H1 (cell line): Measurements from ENCODE around the gene PRRG3. TPM values are rescaled to one million over a fixed set of nuclear protein-coding genes. Genes with fewer than 3 reads are reported as not detected.
A peak's percentile ranks its signal among the peaks of the same experiment; 100 is the strongest.

Experiments
- CTCF ChIA-PET: fragments of 300-600 bp; sonication (Branson Sonifier 250); formaldehyde crosslinking; loops from one replicate; lab custom pipeline; 2021; ENCODE audit not compliant: partially characterized antibody; lab: Charles Lee
- POLR2A ChIA-PET: fragments of 300-600 bp; sonication (Branson Sonifier 250); formaldehyde crosslinking; loops from one replicate; lab custom pipeline; 2021; ENCODE audit warnings: inconsistent platforms; ENCODE audit not compliant: partially characterized antibody; lab: Charles Lee
- DNase-seq, 2 experiments: peaks; one replicate each; pipeline versions ENCODE4 v3.0.0 to v3.0.0-alpha.2; 2010 to 2022; ENCODE audit warnings: low spot score in 2 of 2, low read depth in 1 of 2, mixed read lengths in 1 of 2
- FAIRE-seq: peaks from 2 replicates; lab custom pipeline; 2011; peaks lifted over from hg19 to GRCh38; lab: Jason Lieb, UNC
- H2AFZ ChIP-seq: 2 replicates; pipeline ENCODE4 v1.8.1; 2012; ENCODE audit warnings: low read length, inconsistent platforms
- H2AK5ac ChIP-seq: 2 replicates; pipeline ENCODE4 v1.6.1; 2013; ENCODE audit warnings: low read depth, low read length
- H2BK120ac ChIP-seq: replicated peaks from 2 replicates; pipeline ENCODE3; 2013; ENCODE audit warnings: low read depth, low read length, inconsistent platforms
- H2BK12ac ChIP-seq: 2 replicates; pipeline ENCODE4 v1.6.1; 2013; ENCODE audit warnings: low read depth, low read length
- H2BK15ac ChIP-seq: 2 replicates; pipeline ENCODE4 v1.6.1; 2013; ENCODE audit warnings: low read length
- H2BK20ac ChIP-seq: 2 replicates; pipeline ENCODE4 v1.6.1; 2013; ENCODE audit warnings: low read length
- H2BK5ac ChIP-seq: 2 replicates; pipeline ENCODE4 v1.6.1; 2013; ENCODE audit warnings: low read depth, low read length
- H3K14ac ChIP-seq: 2 replicates; pipeline ENCODE4 v1.6.1; 2013; ENCODE audit warnings: inconsistent platforms; ENCODE audit not compliant: insufficient read length
- H3K18ac ChIP-seq: 2 replicates; pipeline ENCODE4 v1.6.1; 2013; ENCODE audit warnings: low read length; ENCODE audit errors: extremely low read depth
- H3K23ac ChIP-seq: 2 replicates; pipeline ENCODE4 v1.6.1; 2013; ENCODE audit warnings: inconsistent platforms; ENCODE audit not compliant: insufficient read length
- H3K23me2 ChIP-seq: 2 replicates; pipeline ENCODE4 v1.6.1; 2013; ENCODE audit warnings: low read depth, low read length
- H3K27ac ChIP-seq: 2 replicates; pipeline ENCODE4 v1.6.1; 2011; ENCODE audit warnings: low read depth, low read length, inconsistent platforms
- H3K27me3 ChIP-seq, 4 experiments: replicated peaks in 1 of 4; 1 replicate in 1 of 4; 2 replicates in 3 of 4; pipeline versions ENCODE4 v1.6.1 to v1.8.1; 2011 to 2013; ENCODE audit warnings: low read length in 3 of 4, mild to moderate bottlenecking in 3 of 4, inconsistent platforms in 2 of 4, mixed read lengths in 2 of 4, moderate library complexity in 1 of 4; ENCODE audit not compliant: control insufficient read depth in 3 of 4, insufficient read depth in 3 of 4; ENCODE audit errors: extremely low read depth in 1 of 4
- H3K36me3 ChIP-seq, 4 experiments: 2 replicates each; pipeline versions ENCODE4 v1.6.1 to v1.8.1; 2011 to 2013; ENCODE audit warnings: mild to moderate bottlenecking in 4 of 4, low read length in 3 of 4, moderate library complexity in 2 of 4, control low read depth in 1 of 4, inconsistent platforms in 1 of 4; ENCODE audit not compliant: insufficient read depth in 4 of 4, control insufficient read depth in 2 of 4
- H3K4ac ChIP-seq: replicated peaks from 2 replicates; pipeline ENCODE3; 2013; ENCODE audit warnings: low read length, low read depth, mixed read lengths, inconsistent platforms; ENCODE audit not compliant: insufficient read length
- H3K4me1 ChIP-seq, 4 experiments: replicated peaks in 1 of 4; 1 replicate in 1 of 4; 2 replicates in 3 of 4; pipeline versions ENCODE4 v1.6.1 to v1.8.1; 2011 to 2013; ENCODE audit warnings: low read length in 3 of 4, inconsistent platforms in 2 of 4, mixed read lengths in 1 of 4; ENCODE audit not compliant: insufficient read depth in 4 of 4, control insufficient read depth in 3 of 4
- H3K4me2 ChIP-seq, 2 experiments: 2 replicates each; pipeline versions ENCODE4 v1.6.1 to v1.8.1; 2011 to 2013; ENCODE audit warnings: low read depth in 2 of 2, low read length in 2 of 2, control low read depth in 1 of 2, inconsistent platforms in 1 of 2, mild to moderate bottlenecking in 1 of 2; ENCODE audit not compliant: insufficient read depth in 1 of 2
- H3K4me3 ChIP-seq, 4 experiments: fragments of 200-600, 300-600 bp in 1 of 4; sonication (generic), shearing (Covaris generic), sonication (Bioruptor Twin) in 1 of 4; 2 replicates each; pipeline versions ENCODE4 v1.5.1 to v1.8.1; 2011 to 2016; ENCODE audit warnings: low read length in 4 of 4, low read depth in 3 of 4, control low read depth in 2 of 4, inconsistent platforms in 2 of 4, mild to moderate bottlenecking in 2 of 4, mixed read lengths in 1 of 4, moderate library complexity in 1 of 4; ENCODE audit not compliant: insufficient read depth in 2 of 4; ENCODE audit errors: extremely low read depth in 1 of 4
- H3K56ac ChIP-seq: replicated peaks from 2 replicates; pipeline ENCODE3; 2013; ENCODE audit warnings: low read depth, mild to moderate bottlenecking, mixed read lengths, low read length, inconsistent platforms; ENCODE audit not compliant: insufficient read length
- H3K79me1 ChIP-seq: 2 replicates; pipeline ENCODE4 v1.6.1; 2013; ENCODE audit warnings: low read depth, low read length, control low read depth
- H3K79me2 ChIP-seq, 2 experiments: 2 replicates each; pipeline versions ENCODE4 v1.6.1 to v1.8.1; 2012 to 2013; ENCODE audit warnings: low read length in 2 of 2, mild to moderate bottlenecking in 2 of 2, inconsistent platforms in 1 of 2; ENCODE audit not compliant: insufficient read depth in 2 of 2, control insufficient read depth in 1 of 2
- H3K9ac ChIP-seq, 4 experiments: replicated peaks in 1 of 4; 1 replicate in 1 of 4; 2 replicates in 3 of 4; pipeline versions ENCODE4 v1.6.1 to v1.8.1; 2011 to 2013; ENCODE audit warnings: low read depth in 3 of 4, low read length in 3 of 4, control low read depth in 2 of 4, mild to moderate bottlenecking in 2 of 4, moderate library complexity in 2 of 4, inconsistent platforms in 1 of 4; ENCODE audit errors: extremely low read depth in 1 of 4
- H3K9me3 ChIP-seq, 2 experiments: 2 replicates each; pipeline versions ENCODE4 v1.6.1 to v1.8.1; 2012 to 2013; ENCODE audit warnings: mild to moderate bottlenecking in 2 of 2, moderate library complexity in 2 of 2, control low read depth in 1 of 2, inconsistent platforms in 1 of 2, low read depth in 1 of 2, low read length in 1 of 2, mixed read lengths in 1 of 2; ENCODE audit not compliant: insufficient read depth in 2 of 2
- H4K20me1 ChIP-seq, 2 experiments: replicated peaks in 1 of 2; 2 replicates each; pipeline versions ENCODE3 to v1.8.1; 2011 to 2013; ENCODE audit warnings: inconsistent platforms in 2 of 2, low read length in 2 of 2, mild to moderate bottlenecking in 1 of 2; ENCODE audit not compliant: insufficient read depth in 2 of 2, control insufficient read depth in 1 of 2
- H4K5ac ChIP-seq: 2 replicates; pipeline ENCODE4 v1.6.1; 2013; ENCODE audit warnings: low read length, low read depth, mixed read lengths, inconsistent platforms; ENCODE audit not compliant: insufficient read length
- H4K8ac ChIP-seq: 2 replicates; pipeline ENCODE4 v1.8.0; 2013; ENCODE audit warnings: mild to moderate bottlenecking, moderate library complexity, low read length, inconsistent platforms; ENCODE audit not compliant: insufficient read depth; ENCODE audit errors: extremely low read depth
- H4K91ac ChIP-seq: replicated peaks from 2 replicates; pipeline ENCODE3; 2013; ENCODE audit warnings: low read length, mixed read lengths, inconsistent platforms; ENCODE audit not compliant: insufficient read length
- CREB1 ChIP-seq: IDR thresholded peaks from 2 replicates; pipeline ENCODE4 v1.6.1; 2012; ENCODE audit warnings: inconsistent platforms
- RNF2 ChIP-seq: fragments of 200-900, 300-1000 bp; sonication (generic); IDR thresholded peaks from 2 replicates; pipeline ENCODE4 v1.7.1; 2016; ENCODE audit warnings: borderline replicate concordance, low read depth, mild to moderate bottlenecking, antibody characterized with exemption, low read length; ENCODE audit not compliant: poor library complexity, severe bottlenecking; ENCODE audit errors: missing control alignments
- ZNF274 ChIP-seq: IDR thresholded peaks from 2 replicates; pipeline ENCODE4 v1.7.0; 2012; ENCODE audit warnings: low read length, borderline replicate concordance; ENCODE audit errors: extremely low read depth
- WGBS, 2 experiments: shearing (Covaris generic) in 1 of 2; methylation state at CpG; one replicate each; pipeline versions ENCODE4 v1.1.6 to v1.1.7; 2013 to 2015; ENCODE audit warnings: low lambda C conversion rate in 2 of 2, mixed read lengths in 2 of 2, inconsistent platforms in 1 of 2, low coverage in 1 of 2, missing lambda C conversion rate in 1 of 2; ENCODE audit not compliant: insufficient replicate concordance in 2 of 2, insufficient coverage in 1 of 2, insufficient read length in 1 of 2; ENCODE audit errors: extremely low coverage in 1 of 2, missing lambda C conversion rate in 1 of 2; 5-methylcytosine and 5-hydroxymethylcytosine counted together
- polyA plus RNA-seq, 7 experiments: library from polyadenylated mRNA; depleted of rRNA in 3 of 7; stranded (reverse) in 5 of 7; unstranded in 2 of 7; fragments of >200 nt in 5 of 7; fragments of 200-250 nt in 2 of 7; gene quantifications; 1 replicate in 5 of 7; 2 replicates in 1 of 7; 4 replicates in 1 of 7; pipeline versions ENCODE4 v1.2.1 to v1.2.3, GENCODE V29; 2011 to 2013; ENCODE audit warnings: missing spikeins in 2 of 7, mixed read lengths in 2 of 7
- total RNA-seq: library from RNA; stranded (reverse); fragmentation: NEBNext Ultra II Directional; extraction: Animal tissue kit (Norgen Biotek cat#: 25700); gene quantifications from 2 replicates; pipeline ENCODE4 v1.2.1, GENCODE V29; 2021

The PRRG3 gene
- total and polyA plus RNA-seq, 2 of the 8 experiments (the other 6 are each of a cell fraction or from before 2014, with no cell fraction given), result 4.2 to 5.4 TPM

GRCh38 chrX:151694121-151694520 is 1.1 kb upstream of the PRRG3 start:
- Histone ChIP-seq H2AFZ (no peak overlapping the region), H2BK120ac (no peak overlapping the region), H2AK5ac (no peak overlapping the region), H2BK5ac (no peak overlapping the region), H3K4me2 (peak overlapping the region; percentile 62 to 83; a peak in 1 of 4 replicates), H3K14ac (no peak overlapping the region), H2BK12ac (no peak overlapping the region), H3K9ac (no peak overlapping the region), H4K5ac (no peak overlapping the region), H3K36me3 (no peaks in the 10 kb centered on the region), H3K9me3 (no peaks in the 10 kb centered on the region), H3K27me3 (peaks cover 0 to 6% (median 1%) of the 10 kb centered on the region in 4 experiments; a peak in 2 of 7 replicates), H3K23ac (no peak overlapping the region), H3K79me2 (no peaks in the 10 kb centered on the region), H3K79me1 (no peaks in the 10 kb centered on the region), H3K4me3 (peak overlapping the region; percentile 17 to 59 (median 40); a peak in 5 of 8 replicates), H3K27ac (no peak overlapping the region), H3K56ac (no peak overlapping the region), H4K8ac (no peak overlapping the region), H4K20me1 (no peaks in the 10 kb centered on the region), H2BK15ac (no peak overlapping the region), H3K4ac (no peak overlapping the region), H4K91ac (no peak overlapping the region), H3K18ac (no peak overlapping the region; the same call in 1 of the 2 replicates), H2BK20ac (no peak overlapping the region), H3K23me2 (no peaks in the 10 kb centered on the region), H3K4me1 (peaks cover 0 to 6% (median 0%) of the 10 kb centered on the region in 4 experiments; a peak in 1 of 7 replicates)
- CTCF ChIA-PET, result interaction anchor here (1.1 kb wide), 1 partner anchor 40 kb away, joined by 3 read pairs; no protein-coding TSS in a partner anchor
- no peak for TF ChIP-seq ZNF274
- TF ChIP-seq CREB1, result no peak
- no peak for TF ChIP-seq RNF2
- 72% methylated on average over 8 of the region's 12 CpGs; no CpG with 5 or more reads in 1 of the 2 experiments for WGBS, 2 experiments
- POLR2A ChIA-PET, result interaction anchor here (0.6 kb wide), 1 partner anchor 16 kb away, joined by 3 read pairs; no protein-coding TSS in a partner anchor
- DNase-seq (no peak), FAIRE-seq (no peak)
